ENCODE data around the gene PPP2R2D.

PPP2R2D gene

GRCh38 chr10:131900350-131901152, at the start of gene PPP2R2D:
Gene PPP2R2D, plus strand, starts transcription at chr10:131901008. Its CDS starts 141 bp downstream, at chr10:131901149.
- no peak for DNase-seq

- no peak for DNase-seq
These were observed 49.5 kb upstream of the PPP2R2D start for GRCh38 chr10:131851346-131851745.

- no peak for DNase-seq
These were observed 48.5 kb upstream of the PPP2R2D start for GRCh38 chr10:131852176-131852822.

- no peak for DNase-seq
These were observed 47.8 kb upstream of the PPP2R2D start for GRCh38 chr10:131852823-131853609.

- DNase-seq = no peak
These were observed 47.2 kb upstream of the PPP2R2D start for GRCh38 chr10:131853610-131853964.

- DNase-seq = no peak
These were observed 46.1 kb upstream of the PPP2R2D start for GRCh38 chr10:131854579-131855335.

- no peak for DNase-seq
These were observed 45.1 kb upstream of the PPP2R2D start for GRCh38 chr10:131855461-131856401.

- DNase-seq = no peak
These were observed 44.2 kb upstream of the PPP2R2D start for GRCh38 chr10:131856441-131857094.

GRCh38 chr10:131857156-131858117, 43.4 kb upstream of the PPP2R2D start:
- DNase-seq = no peak

- no peak for DNase-seq
These were observed 42.7 kb upstream of the PPP2R2D start for GRCh38 chr10:131858118-131858515.

- DNase-seq = no peak
These were observed 42.0 kb upstream of the PPP2R2D start for GRCh38 chr10:131858583-131859340.

GRCh38 chr10:131859341-131860020, 41.3 kb upstream of the PPP2R2D start:
- DNase-seq = no peak

GRCh38 chr10:131860311-131860710, 40.5 kb upstream of the PPP2R2D start:
- no peak for DNase-seq

- DNase-seq = no peak
These were observed 39.9 kb upstream of the PPP2R2D start for GRCh38 chr10:131860806-131861440.

GRCh38 chr10:131862548-131862947, 38.3 kb upstream of the PPP2R2D start:
- DNase-seq = no peak

GRCh38 chr10:131865223-131865917, 35.4 kb upstream of the PPP2R2D start:
- DNase-seq = no peak

- DNase-seq = no peak
These were observed 34.1 kb upstream of the PPP2R2D start for GRCh38 chr10:131866673-131867072.
